Measurements from ENCODE around the gene RASA3.

RASA3 gene

GRCh38 chr13:113952151-113952982, 180.1 kb downstream of the RASA3 start:
- DNase-seq (ENCODE audit: low read depth in 2 of 2): no peak

GRCh38 chr13:113951246-113951999, 181.0 kb downstream of the RASA3 start:
- no peak for DNase-seq (ENCODE audit: low read depth in 2 of 2)

GRCh38 chr13:113950451-113951245, 181.8 kb downstream of the RASA3 start:
- DNase-seq (ENCODE audit: low read depth in 2 of 2): no peak

- no peak for DNase-seq (ENCODE audit: low read depth in 2 of 2)
Measured at GRCh38 chr13:113949546-113949945, 182.9 kb downstream of the RASA3 start.

- no peak for DNase-seq (ENCODE audit: low read depth in 2 of 2)
Measured at GRCh38 chr13:113948034-113948742, 184.2 kb downstream of the RASA3 start.

- no peak for DNase-seq (ENCODE audit: low read depth in 2 of 2)
Measured at GRCh38 chr13:113947311-113948033, 185.0 kb downstream of the RASA3 start.

GRCh38 chr13:113946409-113947181, 185.8 kb downstream of the RASA3 start:
- no peak for DNase-seq (ENCODE audit: low read depth in 2 of 2)

- DNase-seq (ENCODE audit: low read depth in 2 of 2): no peak
Measured at GRCh38 chr13:113945857-113946408, 186.5 kb downstream of the RASA3 start.

- no peak for DNase-seq (ENCODE audit: low read depth in 2 of 2)
Measured at GRCh38 chr13:113943821-113944565, 188.4 kb downstream of the RASA3 start.

- DNase-seq (ENCODE audit: low read depth in 2 of 2): no peak
Measured at GRCh38 chr13:113942591-113943103, 189.8 kb downstream of the RASA3 start.

- no peak for DNase-seq (ENCODE audit: low read depth in 2 of 2)
Measured at GRCh38 chr13:113941571-113942191, 190.7 kb downstream of the RASA3 start.

GRCh38 chr13:113939944-113940297, 192.5 kb downstream of the RASA3 start:
- no peak for DNase-seq (ENCODE audit: low read depth in 2 of 2)

- DNase-seq (ENCODE audit: low read depth in 2 of 2): no peak
Measured at GRCh38 chr13:113939129-113939943, 193.1 kb downstream of the RASA3 start.

- no peak for DNase-seq (ENCODE audit: low read depth in 2 of 2)
Measured at GRCh38 chr13:113938716-113939115, 193.7 kb downstream of the RASA3 start.

GRCh38 chr13:113938246-113938645, 194.2 kb downstream of the RASA3 start:
- no peak for DNase-seq (ENCODE audit: low read depth in 2 of 2)

GRCh38 chr13:113937527-113938180, 194.8 kb downstream of the RASA3 start:
- no peak for DNase-seq (ENCODE audit: low read depth in 2 of 2)

GRCh38 chr13:113937073-113937472, 195.3 kb downstream of the RASA3 start:
- no peak for DNase-seq (ENCODE audit: low read depth in 2 of 2)
